ENCODE data around the gene PGC.
A peak's percentile ranks its signal among the peaks of the same experiment; 100 is the strongest.

The PGC gene

DNA sequence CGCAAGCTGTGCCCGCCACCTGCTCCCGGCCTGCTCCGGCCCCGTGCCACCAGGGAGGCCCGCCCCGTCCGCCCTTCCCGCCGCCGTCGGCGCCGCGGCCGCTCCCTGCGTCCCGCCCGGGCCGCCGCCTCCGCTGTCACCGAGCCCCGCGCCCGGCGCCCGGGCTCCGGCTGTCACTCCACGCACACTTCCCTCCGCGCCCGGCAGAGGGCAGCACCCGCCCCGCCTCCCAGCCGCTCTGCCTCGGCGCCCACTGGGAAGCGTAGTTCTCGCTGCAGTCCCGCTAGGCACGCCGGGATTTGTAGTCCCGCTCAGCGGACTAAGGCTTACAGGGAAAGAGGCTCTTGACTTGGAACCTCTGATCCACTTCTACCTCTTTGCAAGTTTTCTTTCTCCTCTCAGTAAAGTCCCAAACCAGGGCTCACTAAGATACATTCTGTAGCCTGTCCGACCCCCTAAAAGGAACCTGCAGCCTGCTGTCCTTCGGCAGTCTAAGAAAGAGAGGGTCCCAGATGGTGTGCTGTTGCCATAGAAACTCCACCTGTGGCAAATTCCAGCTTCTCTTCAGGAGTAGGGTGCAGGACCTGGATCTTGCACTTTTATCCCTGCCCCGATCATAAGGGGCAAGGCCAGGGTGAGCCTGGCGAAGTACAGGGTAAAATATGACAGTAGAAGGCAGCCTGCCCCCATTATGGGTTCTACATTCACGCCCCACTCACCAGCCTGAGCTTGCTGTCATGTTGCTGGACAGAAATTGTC, 11.6 kb downstream of the PGC start, which contains the start of gene TFEB:
Gene TFEB (minus strand): TSS at position 182 of the 759 bp plus-strand sequence. CDS start 44,395 bp downstream, outside the sequence.
- TF ChIP-seq, protein P1, sequence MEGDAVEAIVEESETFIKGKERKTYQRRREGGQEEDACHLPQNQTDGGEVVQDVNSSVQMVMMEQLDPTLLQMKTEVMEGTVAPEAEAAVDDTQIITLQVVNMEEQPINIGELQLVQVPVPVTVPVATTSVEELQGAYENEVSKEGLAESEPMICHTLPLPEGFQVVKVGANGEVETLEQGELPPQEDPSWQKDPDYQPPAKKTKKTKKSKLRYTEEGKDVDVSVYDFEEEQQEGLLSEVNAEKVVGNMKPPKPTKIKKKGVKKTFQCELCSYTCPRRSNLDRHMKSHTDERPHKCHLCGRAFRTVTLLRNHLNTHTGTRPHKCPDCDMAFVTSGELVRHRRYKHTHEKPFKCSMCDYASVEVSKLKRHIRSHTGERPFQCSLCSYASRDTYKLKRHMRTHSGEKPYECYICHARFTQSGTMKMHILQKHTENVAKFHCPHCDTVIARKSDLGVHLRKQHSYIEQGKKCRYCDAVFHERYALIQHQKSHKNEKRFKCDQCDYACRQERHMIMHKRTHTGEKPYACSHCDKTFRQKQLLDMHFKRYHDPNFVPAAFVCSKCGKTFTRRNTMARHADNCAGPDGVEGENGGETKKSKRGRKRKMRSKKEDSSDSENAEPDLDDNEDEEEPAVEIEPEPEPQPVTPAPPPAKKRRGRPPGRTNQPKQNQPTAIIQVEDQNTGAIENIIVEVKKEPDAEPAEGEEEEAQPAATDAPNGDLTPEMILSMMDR (IDR thresholded peaks at IDR 0.05; ENCODE audit: low read depth, low read length) = peak; percentile 69
- DNase-seq (ENCODE audit: extremely low read depth, low read depth) = no peak

DNA sequence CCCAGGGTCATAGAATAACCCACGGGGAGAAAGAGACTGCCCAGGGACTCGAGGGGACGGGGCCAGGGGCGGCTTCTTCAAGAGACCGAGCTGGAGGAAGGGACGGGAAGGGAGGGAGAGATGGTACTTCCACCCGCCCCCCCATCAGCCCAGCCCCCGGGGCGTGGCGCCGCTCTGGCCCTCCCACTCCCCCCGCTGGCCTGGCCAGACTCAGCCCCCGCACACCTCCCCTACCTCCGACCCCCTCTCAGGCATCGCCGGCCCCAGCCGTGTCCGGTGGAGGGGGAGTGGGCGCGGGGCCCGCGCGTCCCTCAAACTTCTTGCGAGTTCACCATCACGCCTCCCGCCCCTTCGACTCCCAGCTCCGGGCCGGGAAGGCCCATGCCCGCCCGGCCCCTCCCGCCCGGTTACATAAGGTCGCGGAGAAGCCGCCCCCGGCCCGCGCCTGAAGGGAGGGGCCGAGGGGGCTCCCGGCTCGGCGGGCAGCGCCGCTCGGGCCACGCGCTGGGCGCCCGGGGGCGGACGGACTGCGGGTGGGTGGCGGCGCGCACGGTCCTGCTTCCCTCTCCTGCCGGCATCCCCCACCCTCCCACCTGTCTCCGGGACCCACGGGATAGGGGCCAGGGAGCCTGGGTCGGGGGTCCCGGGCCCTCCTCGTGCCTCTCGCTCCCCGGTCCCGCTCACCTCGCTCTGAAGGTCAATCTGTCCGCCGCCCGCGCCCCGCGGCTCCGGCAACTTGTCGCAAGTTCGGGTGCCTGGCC, 12.4 kb downstream of the PGC start:
- TF ChIP-seq, protein P1 (IDR thresholded peaks at IDR 0.05; ENCODE audit: low read depth, low read length) = no peak

DNA sequence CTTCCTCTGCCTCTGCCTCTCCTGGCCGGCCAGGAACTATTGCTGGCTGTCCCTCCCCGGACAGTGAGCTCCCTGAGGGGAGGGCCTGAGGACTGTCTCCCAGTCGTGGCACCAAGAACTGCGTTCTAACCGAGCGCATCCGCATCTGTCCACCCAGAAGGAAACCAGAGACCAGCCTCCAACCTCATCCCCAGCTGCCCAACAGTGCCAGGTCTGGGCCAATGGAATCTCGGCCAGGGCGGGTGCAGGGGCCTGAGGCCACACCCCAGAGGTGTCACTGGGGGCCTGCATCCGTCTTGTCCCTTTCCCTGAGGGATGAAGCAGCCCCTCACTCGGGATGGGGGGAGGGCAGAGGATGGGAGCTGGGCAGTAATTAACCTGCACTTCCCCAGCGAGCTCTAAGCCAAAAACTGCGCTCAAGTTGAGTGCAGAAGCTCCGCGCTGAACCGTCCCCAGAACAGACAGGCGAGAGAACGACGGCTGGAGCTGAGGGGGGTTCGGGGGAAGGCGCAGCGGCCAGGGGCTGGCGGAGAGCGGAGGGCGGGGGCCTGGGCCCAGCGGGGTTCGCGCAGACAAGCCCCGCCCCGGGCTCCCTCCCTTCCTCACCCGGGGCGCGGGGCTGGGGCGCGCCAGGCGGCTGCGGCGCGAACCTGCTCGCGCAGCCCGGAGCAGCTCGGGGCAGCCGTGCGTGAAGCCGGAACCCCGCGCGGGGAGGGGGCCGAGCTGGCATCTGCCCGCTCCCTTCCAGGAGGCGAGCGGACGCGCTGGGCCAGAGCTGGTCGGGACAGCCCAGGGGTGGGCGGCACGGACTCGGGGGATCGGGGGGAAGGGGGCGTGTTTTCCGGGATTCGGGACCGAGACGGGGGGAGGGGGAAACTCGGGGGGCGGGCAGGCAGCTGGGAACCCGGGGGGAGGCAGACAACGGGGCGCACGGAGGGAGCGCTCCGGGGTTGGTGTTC, 13.2 kb downstream of the PGC start:
- TF ChIP-seq, protein P1 (IDR thresholded peaks at IDR 0.05; ENCODE audit: low read depth, low read length) = no peak
- no peak for DNase-seq (ENCODE audit: extremely low read depth, low read depth)

More for the DNA sequence above, 12.4 kb downstream of the PGC start:
- no peak for DNase-seq (ENCODE audit: extremely low read depth, low read depth)

DNA sequence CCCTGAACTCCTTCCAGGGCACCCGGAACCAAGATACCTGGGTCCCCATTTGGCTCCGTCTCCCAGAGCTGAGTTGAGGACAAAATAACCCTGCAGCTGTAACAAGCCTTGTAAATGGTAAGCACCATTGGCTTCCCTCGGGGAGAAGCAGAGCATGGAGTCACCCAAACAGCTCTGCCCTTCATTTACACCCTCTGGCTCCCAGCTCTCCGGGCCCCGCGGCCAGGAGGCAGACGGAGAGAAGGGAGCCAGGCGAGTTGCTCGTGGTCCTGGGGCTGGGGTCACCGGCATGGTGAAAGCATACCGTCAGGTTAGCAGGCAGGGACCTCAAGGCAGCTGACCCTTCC, 13.9 kb downstream of the PGC start:
- DNase-seq (ENCODE audit: extremely low read depth, low read depth) = no peak
- TF ChIP-seq, protein P1 (IDR thresholded peaks at IDR 0.05; ENCODE audit: low read depth, low read length) = no peak

DNA sequence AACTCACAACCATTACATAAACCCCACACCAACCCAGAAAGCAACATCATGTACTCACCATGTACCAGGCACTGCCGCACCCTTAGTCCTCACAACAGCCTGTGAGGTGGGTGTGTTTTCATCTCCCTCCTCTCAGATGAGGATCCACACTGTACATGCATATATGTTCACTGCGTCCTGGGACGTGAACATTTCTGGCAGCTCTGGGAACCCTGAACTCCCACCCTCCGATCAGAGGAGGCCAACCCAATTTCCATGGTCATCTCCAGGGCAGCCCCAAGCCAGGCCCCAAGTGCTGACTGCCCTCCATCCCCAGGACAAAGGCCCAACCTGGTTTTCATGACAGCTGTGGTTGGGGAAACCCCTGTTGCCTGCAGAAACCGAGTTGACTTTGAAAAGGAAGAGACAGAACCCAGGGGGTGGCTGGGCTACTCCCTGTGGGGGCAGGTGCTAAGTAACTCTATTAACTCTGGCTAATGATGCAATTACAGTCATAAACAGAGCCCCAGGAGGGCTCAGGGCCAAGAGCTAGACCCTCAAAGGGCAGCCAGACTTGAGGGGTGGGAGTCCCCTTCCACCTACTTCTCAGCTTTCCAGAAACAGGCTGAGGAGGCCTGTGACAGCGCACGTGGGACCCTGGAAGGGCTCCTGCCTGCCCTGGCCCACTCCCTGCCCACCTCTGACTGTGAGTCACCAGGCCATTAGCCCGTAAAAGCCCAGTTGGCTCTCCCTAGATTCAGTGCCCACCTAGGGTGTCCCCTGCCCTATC, 14.4 kb downstream of the PGC start:
- DNase-seq (ENCODE audit: extremely low read depth, low read depth) = no peak
- TF ChIP-seq, protein P1 (IDR thresholded peaks at IDR 0.05; ENCODE audit: low read depth, low read length) = no peak

DNA sequence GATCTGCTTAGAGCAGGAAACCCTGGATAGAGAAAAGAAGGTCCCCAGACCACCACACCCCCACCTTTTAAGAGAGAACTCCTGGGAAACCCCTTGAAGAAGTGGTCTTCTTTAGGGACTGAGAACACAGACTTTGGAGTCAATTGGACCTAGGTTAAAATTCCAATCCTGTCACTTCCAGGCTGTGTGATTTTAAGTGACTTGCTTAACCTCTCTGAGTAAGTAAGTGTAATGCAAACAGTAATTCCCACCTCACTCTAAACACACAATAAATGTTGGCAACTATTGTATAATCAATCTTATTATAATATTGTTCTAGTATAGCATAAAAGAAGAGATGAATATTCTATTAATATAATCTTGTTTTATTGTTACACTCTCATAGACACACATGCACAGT, 15.0 kb downstream of the PGC start:
- DNase-seq (ENCODE audit: extremely low read depth, low read depth) = no peak
- TF ChIP-seq, protein P1 (IDR thresholded peaks at IDR 0.05; ENCODE audit: low read depth, low read length) = no peak
